ENCODE measurements around the gene TXNDC15.

DNA sequence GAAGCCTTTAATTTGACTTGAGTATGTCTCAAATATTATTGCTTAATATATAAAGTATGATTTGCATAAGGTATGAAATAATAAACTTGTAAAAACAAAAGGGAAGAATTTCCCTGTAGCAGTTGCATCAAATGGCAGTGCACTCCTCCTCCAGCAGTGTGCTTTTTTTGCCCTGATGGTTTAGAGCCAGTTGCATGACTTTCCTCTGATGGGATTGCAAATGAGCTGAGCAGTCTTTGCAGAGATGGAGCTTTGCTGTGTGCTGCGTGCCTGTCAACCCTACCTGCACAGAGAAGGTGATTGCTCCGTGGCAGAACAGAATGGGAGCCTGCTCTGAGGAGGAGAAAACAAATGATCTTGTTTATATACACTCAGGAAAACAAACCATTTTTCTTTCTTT is 70.9 kb downstream of the TXNDC15 start:
- TF ChIP-seq RAD21 (IDR thresholded peaks at IDR 0.05) (no peak), SP1 (IDR thresholded peaks at IDR 0.05) (no peak), TAF1 (conservative IDR thresholded peaks at IDR 0.05) (no peak), JUND (IDR thresholded peaks at IDR 0.05) (no peak), ATF3 (IDR thresholded peaks at IDR 0.05) (no peak), YY1 (IDR thresholded peaks at IDR 0.05) (no peak)
- TF ChIP-seq, protein P1, sequence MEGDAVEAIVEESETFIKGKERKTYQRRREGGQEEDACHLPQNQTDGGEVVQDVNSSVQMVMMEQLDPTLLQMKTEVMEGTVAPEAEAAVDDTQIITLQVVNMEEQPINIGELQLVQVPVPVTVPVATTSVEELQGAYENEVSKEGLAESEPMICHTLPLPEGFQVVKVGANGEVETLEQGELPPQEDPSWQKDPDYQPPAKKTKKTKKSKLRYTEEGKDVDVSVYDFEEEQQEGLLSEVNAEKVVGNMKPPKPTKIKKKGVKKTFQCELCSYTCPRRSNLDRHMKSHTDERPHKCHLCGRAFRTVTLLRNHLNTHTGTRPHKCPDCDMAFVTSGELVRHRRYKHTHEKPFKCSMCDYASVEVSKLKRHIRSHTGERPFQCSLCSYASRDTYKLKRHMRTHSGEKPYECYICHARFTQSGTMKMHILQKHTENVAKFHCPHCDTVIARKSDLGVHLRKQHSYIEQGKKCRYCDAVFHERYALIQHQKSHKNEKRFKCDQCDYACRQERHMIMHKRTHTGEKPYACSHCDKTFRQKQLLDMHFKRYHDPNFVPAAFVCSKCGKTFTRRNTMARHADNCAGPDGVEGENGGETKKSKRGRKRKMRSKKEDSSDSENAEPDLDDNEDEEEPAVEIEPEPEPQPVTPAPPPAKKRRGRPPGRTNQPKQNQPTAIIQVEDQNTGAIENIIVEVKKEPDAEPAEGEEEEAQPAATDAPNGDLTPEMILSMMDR (IDR thresholded peaks at IDR 0.05; ENCODE audit: low read depth, low read length, missing input control): no peak
- TF ChIP-seq, protein P2, sequence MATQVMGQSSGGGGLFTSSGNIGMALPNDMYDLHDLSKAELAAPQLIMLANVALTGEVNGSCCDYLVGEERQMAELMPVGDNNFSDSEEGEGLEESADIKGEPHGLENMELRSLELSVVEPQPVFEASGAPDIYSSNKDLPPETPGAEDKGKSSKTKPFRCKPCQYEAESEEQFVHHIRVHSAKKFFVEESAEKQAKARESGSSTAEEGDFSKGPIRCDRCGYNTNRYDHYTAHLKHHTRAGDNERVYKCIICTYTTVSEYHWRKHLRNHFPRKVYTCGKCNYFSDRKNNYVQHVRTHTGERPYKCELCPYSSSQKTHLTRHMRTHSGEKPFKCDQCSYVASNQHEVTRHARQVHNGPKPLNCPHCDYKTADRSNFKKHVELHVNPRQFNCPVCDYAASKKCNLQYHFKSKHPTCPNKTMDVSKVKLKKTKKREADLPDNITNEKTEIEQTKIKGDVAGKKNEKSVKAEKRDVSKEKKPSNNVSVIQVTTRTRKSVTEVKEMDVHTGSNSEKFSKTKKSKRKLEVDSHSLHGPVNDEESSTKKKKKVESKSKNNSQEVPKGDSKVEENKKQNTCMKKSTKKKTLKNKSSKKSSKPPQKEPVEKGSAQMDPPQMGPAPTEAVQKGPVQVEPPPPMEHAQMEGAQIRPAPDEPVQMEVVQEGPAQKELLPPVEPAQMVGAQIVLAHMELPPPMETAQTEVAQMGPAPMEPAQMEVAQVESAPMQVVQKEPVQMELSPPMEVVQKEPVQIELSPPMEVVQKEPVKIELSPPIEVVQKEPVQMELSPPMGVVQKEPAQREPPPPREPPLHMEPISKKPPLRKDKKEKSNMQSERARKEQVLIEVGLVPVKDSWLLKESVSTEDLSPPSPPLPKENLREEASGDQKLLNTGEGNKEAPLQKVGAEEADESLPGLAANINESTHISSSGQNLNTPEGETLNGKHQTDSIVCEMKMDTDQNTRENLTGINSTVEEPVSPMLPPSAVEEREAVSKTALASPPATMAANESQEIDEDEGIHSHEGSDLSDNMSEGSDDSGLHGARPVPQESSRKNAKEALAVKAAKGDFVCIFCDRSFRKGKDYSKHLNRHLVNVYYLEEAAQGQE (IDR thresholded peaks at IDR 0.05): no peak
- TF ChIP-seq, protein P3, sequence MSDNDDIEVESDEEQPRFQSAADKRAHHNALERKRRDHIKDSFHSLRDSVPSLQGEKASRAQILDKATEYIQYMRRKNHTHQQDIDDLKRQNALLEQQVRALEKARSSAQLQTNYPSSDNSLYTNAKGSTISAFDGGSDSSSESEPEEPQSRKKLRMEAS (IDR thresholded peaks at IDR 0.05): no peak

Measured in liver (tissue), 3 donors.